H9 (cell line): ENCODE data around the gene CYREN. TPM values are rescaled to one million over a fixed set of nuclear protein-coding genes. Genes with fewer than 3 reads are reported as not detected.

Experiments
- DNase-seq: peaks from one replicate; pipeline ENCODE4 v3.0.0-alpha.2; 2017
- H2AFZ ChIP-seq: one replicate; pipeline ENCODE4 v1.6.1; 2013; ENCODE audit warnings: mild to moderate bottlenecking, low read length, control low read depth, moderate library complexity
- H2AK5ac ChIP-seq: 2 replicates; pipeline ENCODE4 v1.6.1; 2013; ENCODE audit warnings: low read length, control low read depth, mixed read lengths; ENCODE audit not compliant: insufficient read length
- H2BK120ac ChIP-seq: one replicate; pipeline ENCODE4 v1.6.1; 2013; ENCODE audit warnings: low read depth, mild to moderate bottlenecking, low read length, control low read depth, inconsistent platforms; ENCODE audit not compliant: poor library complexity, severe bottlenecking
- H2BK12ac ChIP-seq: 2 replicates; pipeline ENCODE4 v1.6.1; 2013; ENCODE audit warnings: low read length, control low read depth, mixed read lengths, low read depth; ENCODE audit not compliant: insufficient read length
- H2BK15ac ChIP-seq: 2 replicates; pipeline ENCODE4 v1.6.1; 2013; ENCODE audit warnings: low read depth, low read length, control low read depth
- H2BK20ac ChIP-seq: one replicate; pipeline ENCODE4 v1.6.1; 2013; ENCODE audit warnings: low read depth, mild to moderate bottlenecking, low read length, control low read depth, inconsistent platforms; ENCODE audit not compliant: poor library complexity, severe bottlenecking
- H2BK5ac ChIP-seq: 2 replicates; pipeline ENCODE4 v1.6.1; 2013; ENCODE audit warnings: low read length, control low read depth, mixed read lengths; ENCODE audit not compliant: insufficient read length
- H3K14ac ChIP-seq: 2 replicates; pipeline ENCODE4 v1.6.1; 2013; ENCODE audit warnings: low read length, control low read depth; ENCODE audit not compliant: insufficient read depth
- H3K18ac ChIP-seq: 2 replicates; pipeline ENCODE4 v1.6.1; 2013; ENCODE audit warnings: low read depth, mild to moderate bottlenecking, mixed read lengths, low read length, control low read depth; ENCODE audit not compliant: insufficient read length
- H3K23ac ChIP-seq: 2 replicates; pipeline ENCODE4 v1.6.1; 2013; ENCODE audit warnings: low read length, control low read depth, mixed read lengths, low read depth; ENCODE audit not compliant: insufficient read length
- H3K23me2 ChIP-seq: 2 replicates; pipeline ENCODE4 v1.6.1; 2013; ENCODE audit warnings: low read depth, mild to moderate bottlenecking, mixed read lengths, low read length, control low read depth; ENCODE audit not compliant: insufficient read length, poor library complexity, severe bottlenecking
- H3K27ac ChIP-seq: 2 replicates; pipeline ENCODE4 v1.5.1; 2013; ENCODE audit warnings: low read length, control low read depth, mixed read lengths, low read depth; ENCODE audit not compliant: insufficient read length
- H3K27me3 ChIP-seq: 2 replicates; pipeline ENCODE4 v1.6.1; 2013; ENCODE audit warnings: low read length, control low read depth, inconsistent platforms; ENCODE audit not compliant: insufficient read depth
- H3K4ac ChIP-seq: 2 replicates; pipeline ENCODE4 v1.6.1; 2013; ENCODE audit warnings: low read depth, mild to moderate bottlenecking, control low read depth, inconsistent platforms, low read length, moderate library complexity
- H3K4me1 ChIP-seq: 2 replicates; pipeline ENCODE4 v1.6.1; 2013; ENCODE audit warnings: low read length, control low read depth, inconsistent platforms; ENCODE audit not compliant: insufficient read depth
- H3K4me2 ChIP-seq: 2 replicates; pipeline ENCODE4 v1.6.1; 2013; ENCODE audit warnings: low read length, control low read depth, mixed read lengths; ENCODE audit not compliant: insufficient read length, insufficient read depth
- H3K56ac ChIP-seq: 2 replicates; pipeline ENCODE4 v1.6.1; 2013; ENCODE audit warnings: low read depth, mild to moderate bottlenecking, mixed read lengths, low read length, control low read depth; ENCODE audit not compliant: insufficient read length
- H3K79me1 ChIP-seq: 2 replicates; pipeline ENCODE4 v1.6.1; 2013; ENCODE audit warnings: low read depth, mild to moderate bottlenecking, moderate library complexity, low read length, control low read depth, inconsistent platforms; ENCODE audit not compliant: insufficient read depth, poor library complexity, severe bottlenecking
- H3K79me2 ChIP-seq: 2 replicates; pipeline ENCODE4 v1.6.1; 2013; ENCODE audit warnings: low read length, control low read depth, inconsistent platforms; ENCODE audit not compliant: insufficient read depth
- H3K9ac ChIP-seq: 2 replicates; pipeline ENCODE4 v1.6.1; 2013; ENCODE audit warnings: low read length, control low read depth, mixed read lengths; ENCODE audit not compliant: insufficient read length; ENCODE audit errors: extremely low read depth
- H3K9me3 ChIP-seq: one replicate; pipeline ENCODE4 v1.6.1; 2013; ENCODE audit warnings: low read depth, low read length, inconsistent platforms; ENCODE audit not compliant: control insufficient read depth
- H3T11ph ChIP-seq: one replicate; pipeline ENCODE4 v1.6.1; 2013; ENCODE audit warnings: mild to moderate bottlenecking, low read length, control low read depth, inconsistent platforms
- H4K20me1 ChIP-seq: one replicate; pipeline ENCODE4 v1.6.1; 2013; ENCODE audit not compliant: control insufficient read depth, insufficient read length, insufficient read depth
- H4K5ac ChIP-seq: 2 replicates; pipeline ENCODE4 v1.6.1; 2013; ENCODE audit warnings: low read depth, mild to moderate bottlenecking, mixed read lengths, low read length, control low read depth; ENCODE audit not compliant: insufficient read length
- H4K8ac ChIP-seq: replicated peaks from 2 replicates; pipeline ENCODE4 v1.6.1; 2013; ENCODE audit warnings: low read length, control low read depth, mixed read lengths, low read depth; ENCODE audit not compliant: insufficient read length
- H4K91ac ChIP-seq: 2 replicates; pipeline ENCODE4 v1.6.1; 2013; ENCODE audit warnings: low read depth, mild to moderate bottlenecking, moderate library complexity, mixed read lengths, low read length, control low read depth; ENCODE audit not compliant: insufficient read length
- H3K27ac Mint-ChIP-seq, 3 experiments: 2 replicates in 2 of 3; 3 replicates in 1 of 3; pipeline ENCODE4 v1.8.0; 2020 to 2021; ENCODE audit warnings: mixed read lengths in 3 of 3, mild to moderate bottlenecking in 1 of 3, moderate library complexity in 1 of 3
- H3K27me3 Mint-ChIP-seq: 2 replicates; pipeline ENCODE4 v1.8.0; 2021; ENCODE audit warnings: low read depth, mild to moderate bottlenecking, moderate library complexity, mixed read lengths
- H3K36me3 Mint-ChIP-seq, 3 experiments: 2 replicates in 2 of 3; 3 replicates in 1 of 3; pipeline ENCODE4 v1.8.0; 2020 to 2021; ENCODE audit warnings: low read depth in 3 of 3, mixed read lengths in 3 of 3; ENCODE audit not compliant: insufficient read depth in 1 of 3
- H3K4me1 Mint-ChIP-seq, 2 experiments: 2 replicates each; pipeline ENCODE4 v1.8.0; 2020; ENCODE audit warnings: mixed read lengths in 2 of 2
- H3K4me3 Mint-ChIP-seq, 2 experiments: 2 replicates in 1 of 2; 3 replicates in 1 of 2; pipeline ENCODE4 v1.8.0; 2020 to 2021; ENCODE audit warnings: mild to moderate bottlenecking in 2 of 2, mixed read lengths in 2 of 2, moderate library complexity in 1 of 2
- H3K9me3 Mint-ChIP-seq, 2 experiments: 2 replicates in 1 of 2; 3 replicates in 1 of 2; pipeline ENCODE4 v1.8.0; 2020; ENCODE audit warnings: mild to moderate bottlenecking in 2 of 2, mixed read lengths in 2 of 2, moderate library complexity in 1 of 2
- WGBS: extraction: QIAGEN DNeasy Blood & Tissue Kit; methylation state at CpG from one replicate; pipeline ENCODE4 v1.1.7; 2013; ENCODE audit warnings: missing lambda C conversion rate, low lambda C conversion rate, mixed read lengths; ENCODE audit not compliant: insufficient read length; ENCODE audit errors: extremely low coverage; 5-methylcytosine and 5-hydroxymethylcytosine counted together
- total RNA-seq: library from RNA; stranded (reverse); gene quantifications from 2 replicates; pipeline ENCODE4 v1.2.1, GENCODE V29; 2021
- TF ChIP-seq, protein P1 (sequence below): fragments of 200-600 bp; sonication (generic); conservative IDR thresholded peaks from 3 replicates; pipeline ENCODE4 v1.8.0; 2021; ENCODE audit warnings: antibody characterized with exemption, mild to moderate bottlenecking

Gene CYREN
- total RNA-seq, 1 experiment from 2014 or later, result 72.0 TPM

DNA sequence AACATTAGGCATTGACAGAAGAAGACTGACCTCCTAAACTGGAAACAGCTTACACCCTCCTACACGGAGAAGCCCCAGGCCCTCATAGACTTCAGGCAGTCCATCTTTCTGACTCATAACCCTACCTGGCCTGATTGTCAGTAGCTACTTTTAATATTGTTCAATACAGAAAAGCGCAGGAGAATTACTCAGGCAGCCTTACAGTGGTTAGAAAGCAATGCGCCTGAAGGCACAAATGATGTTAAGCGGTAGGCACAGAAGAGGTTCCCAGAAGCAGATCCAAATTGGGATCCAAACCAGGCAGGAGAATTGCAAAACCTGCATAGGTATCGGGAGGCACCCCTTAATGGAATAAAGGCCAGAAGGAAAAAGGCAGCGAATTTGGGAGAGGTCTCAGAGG, 5.4 kb upstream of the CYREN start:
- no peak overlapping the region for H3K9ac ChIP-seq
- no peak overlapping the region for H3K4me3 Mint-ChIP-seq
- H3K56ac ChIP-seq, result no peak overlapping the region
- no peak overlapping the region for H2AK5ac ChIP-seq
- no peaks in the 10 kb centered on the region for H4K20me1 ChIP-seq
- no peak for DNase-seq
- H3K9me3 ChIP-seq, result peaks cover 10% of the 10 kb centered on the region
- no peak overlapping the region for H2BK5ac ChIP-seq
- H3K4me2 ChIP-seq, result no peak overlapping the region
- no peaks in the 10 kb centered on the region for H3K79me1 ChIP-seq
- H3K14ac ChIP-seq, result no peak overlapping the region
- no peak overlapping the region for H4K8ac ChIP-seq
- H3T11ph ChIP-seq, result no peak overlapping the region
- H3K23me2 ChIP-seq, result no peaks in the 10 kb centered on the region
- H3K4me1 Mint-ChIP-seq, result peaks cover 26 to 39% of the 10 kb centered on the region in 2 experiments
- H3K23ac ChIP-seq, result no peak overlapping the region
- no peak overlapping the region for H2BK120ac ChIP-seq
- H3K18ac ChIP-seq, result no peak overlapping the region
- no peak overlapping the region for H2AFZ ChIP-seq
- no peaks in the 10 kb centered on the region for H3K27me3 ChIP-seq
- no peak overlapping the region for H3K4ac ChIP-seq
- no CpG with 5 or more reads among the region's 6 CpGs for WGBS
- TF ChIP-seq, protein P1, sequence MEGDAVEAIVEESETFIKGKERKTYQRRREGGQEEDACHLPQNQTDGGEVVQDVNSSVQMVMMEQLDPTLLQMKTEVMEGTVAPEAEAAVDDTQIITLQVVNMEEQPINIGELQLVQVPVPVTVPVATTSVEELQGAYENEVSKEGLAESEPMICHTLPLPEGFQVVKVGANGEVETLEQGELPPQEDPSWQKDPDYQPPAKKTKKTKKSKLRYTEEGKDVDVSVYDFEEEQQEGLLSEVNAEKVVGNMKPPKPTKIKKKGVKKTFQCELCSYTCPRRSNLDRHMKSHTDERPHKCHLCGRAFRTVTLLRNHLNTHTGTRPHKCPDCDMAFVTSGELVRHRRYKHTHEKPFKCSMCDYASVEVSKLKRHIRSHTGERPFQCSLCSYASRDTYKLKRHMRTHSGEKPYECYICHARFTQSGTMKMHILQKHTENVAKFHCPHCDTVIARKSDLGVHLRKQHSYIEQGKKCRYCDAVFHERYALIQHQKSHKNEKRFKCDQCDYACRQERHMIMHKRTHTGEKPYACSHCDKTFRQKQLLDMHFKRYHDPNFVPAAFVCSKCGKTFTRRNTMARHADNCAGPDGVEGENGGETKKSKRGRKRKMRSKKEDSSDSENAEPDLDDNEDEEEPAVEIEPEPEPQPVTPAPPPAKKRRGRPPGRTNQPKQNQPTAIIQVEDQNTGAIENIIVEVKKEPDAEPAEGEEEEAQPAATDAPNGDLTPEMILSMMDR, result no peak
- H2BK20ac ChIP-seq, result no peak overlapping the region
- peaks cover 7 to 26% (median 10%) of the 10 kb centered on the region in 3 experiments for H3K36me3 Mint-ChIP-seq
- H3K27me3 Mint-ChIP-seq, result no peaks in the 10 kb centered on the region
- H3K9me3 Mint-ChIP-seq, result peaks cover 13 to 15% of the 10 kb centered on the region in 2 experiments
- peak overlapping the region; percentile 53 for H4K91ac ChIP-seq
- H3K79me2 ChIP-seq, result no peaks in the 10 kb centered on the region
- no peak overlapping the region for H4K5ac ChIP-seq
- no peak overlapping the region for H2BK15ac ChIP-seq
- no peak overlapping the region for H2BK12ac ChIP-seq
- H3K4me1 ChIP-seq, result peaks cover 5% of the 10 kb centered on the region; the same call in 1 of the 2 replicates
- no peak overlapping the region for H3K27ac ChIP-seq
- H3K27ac Mint-ChIP-seq, result 0 out of 7 replicates have a peak overlapping the region, but pooled peaks of 1 of the 3 experiments have one; percentile 91
